ENCODE measurements around the gene FTO.

Gene FTO

GRCh38 chr16:53846971-53847370, 143.0 kb downstream of the FTO start:
- Histone ChIP-seq H3K79me2 (peaks cover 2% of the 10 kb centered on the region), H2AFZ (no peak overlapping the region), H3K36me3 (ENCODE audit: control insufficient read depth, insufficient read depth, low read length) (no peaks in the 10 kb centered on the region), H3K4me2 (ENCODE audit: low read length) (no peak overlapping the region), H3K4me1 (peaks cover 4% of the 10 kb centered on the region), H3K9me3 (ENCODE audit: control insufficient read depth, low read length) (no peaks in the 10 kb centered on the region), H3K27me3 (ENCODE audit: control insufficient read depth, insufficient read depth, low read length) (no peaks in the 10 kb centered on the region), H3K4me3 (ENCODE audit: low read depth, low read length) (no peak overlapping the region), H3K9ac (no peak overlapping the region), H3K27ac (no peak overlapping the region)
- TF ChIP-seq CTCF (IDR thresholded peaks at IDR 0.05), result no peak

- H3K4me1 ChIP-seq, result peaks cover 4% of the 10 kb centered on the region
- H3K27me3 ChIP-seq (ENCODE audit: control insufficient read depth, insufficient read depth, low read length), result no peaks in the 10 kb centered on the region
- H3K4me2 ChIP-seq (ENCODE audit: low read length), result no peak overlapping the region
- no peak overlapping the region for H2AFZ ChIP-seq
- H3K9me3 ChIP-seq (ENCODE audit: control insufficient read depth, low read length), result no peaks in the 10 kb centered on the region
- H3K4me3 ChIP-seq (ENCODE audit: low read depth, low read length), result no peak overlapping the region
- no peak for TF ChIP-seq CTCF (IDR thresholded peaks at IDR 0.05)
- H3K79me2 ChIP-seq, result peaks cover 2% of the 10 kb centered on the region
- H3K36me3 ChIP-seq (ENCODE audit: control insufficient read depth, insufficient read depth, low read length), result no peaks in the 10 kb centered on the region
- no peak overlapping the region for H3K9ac ChIP-seq
- H3K27ac ChIP-seq, result no peak overlapping the region
Observed at GRCh38 chr16:53848277-53848942, 144.5 kb downstream of the FTO start.

GRCh38 chr16:53848950-53849349, 145.0 kb downstream of the FTO start:
- H3K4me2 ChIP-seq (ENCODE audit: low read length), result no peak overlapping the region
- peaks cover 2% of the 10 kb centered on the region for H3K79me2 ChIP-seq
- no peak overlapping the region for H3K4me3 ChIP-seq (ENCODE audit: low read depth, low read length)
- no peak overlapping the region for H3K9ac ChIP-seq
- no peaks in the 10 kb centered on the region for H3K36me3 ChIP-seq (ENCODE audit: control insufficient read depth, insufficient read depth, low read length)
- H3K9me3 ChIP-seq (ENCODE audit: control insufficient read depth, low read length), result no peaks in the 10 kb centered on the region
- H3K27ac ChIP-seq, result no peak overlapping the region
- no peaks in the 10 kb centered on the region for H3K27me3 ChIP-seq (ENCODE audit: control insufficient read depth, insufficient read depth, low read length)
- H2AFZ ChIP-seq, result no peak overlapping the region
- H3K4me1 ChIP-seq, result peaks cover 4% of the 10 kb centered on the region
- TF ChIP-seq CTCF (IDR thresholded peaks at IDR 0.05), result no peak

- Histone ChIP-seq H3K36me3 (ENCODE audit: control insufficient read depth, insufficient read depth, low read length) (no peaks in the 10 kb centered on the region), H2AFZ (no peak overlapping the region), H3K27ac (no peak overlapping the region), H3K9me3 (ENCODE audit: control insufficient read depth, low read length) (no peaks in the 10 kb centered on the region), H3K27me3 (ENCODE audit: control insufficient read depth, insufficient read depth, low read length) (no peaks in the 10 kb centered on the region), H3K4me2 (ENCODE audit: low read length) (no peak overlapping the region), H3K79me2 (peaks cover 2% of the 10 kb centered on the region), H3K4me1 (peaks cover 4% of the 10 kb centered on the region), H3K4me3 (ENCODE audit: low read depth, low read length) (no peak overlapping the region), H3K9ac (no peak overlapping the region)
- TF ChIP-seq CTCF (IDR thresholded peaks at IDR 0.05), result no peak
Observed at GRCh38 chr16:53849585-53849984, 145.6 kb downstream of the FTO start.

GRCh38 chr16:53849994-53850393, 146.0 kb downstream of the FTO start:
- H3K9ac ChIP-seq, result no peak overlapping the region
- no peak for TF ChIP-seq CTCF (IDR thresholded peaks at IDR 0.05)
- H3K4me1 ChIP-seq, result peaks cover 4% of the 10 kb centered on the region

More at GRCh38 chr16:53849994-53850393, 146.0 kb downstream of the FTO start:
- Histone ChIP-seq H2AFZ (no peak overlapping the region), H3K4me3 (ENCODE audit: low read depth, low read length) (no peak overlapping the region), H3K4me2 (ENCODE audit: low read length) (no peak overlapping the region), H3K79me2 (peaks cover 2% of the 10 kb centered on the region), H3K9me3 (ENCODE audit: control insufficient read depth, low read length) (no peaks in the 10 kb centered on the region), H3K27me3 (ENCODE audit: control insufficient read depth, insufficient read depth, low read length) (no peaks in the 10 kb centered on the region), H3K27ac (no peak overlapping the region), H3K36me3 (ENCODE audit: control insufficient read depth, insufficient read depth, low read length) (no peaks in the 10 kb centered on the region)

Data from parathyroid adenoma (tissue), 2 donors.